Ascending aorta (tissue), 2 donors: ENCODE data around the gene PDX1. TPM values are rescaled to one million over a fixed set of nuclear protein-coding genes. Genes with fewer than 3 reads are reported as not detected.
"Not testable (repeated sequence)": the region's sequence is repeated elsewhere in the genome, so short reads cannot be mapped to it uniquely, and the experiment has no call there.

Experiments used
- DNase-seq, 2 donors: peaks; one replicate each; pipeline ENCODE4 v3.0.0-alpha.2; 2019; ENCODE audit warnings: low spot score in 2 of 2
- H3K27ac ChIP-seq, 2 donors: fragments of 200-600 bp; sonication (generic); one replicate each; pipeline ENCODE4 v1.5.1; 2016 to 2017; ENCODE audit warnings: mild to moderate bottlenecking in 1 of 2
- H3K27me3 ChIP-seq: fragments of 200-600 bp; sonication (generic); one replicate; pipeline ENCODE4 v1.5.1; 2017
- H3K36me3 ChIP-seq, 2 donors: fragments of 200-600 bp; sonication (generic); one replicate each; pipeline ENCODE4 v1.5.1; 2016
- H3K4me1 ChIP-seq, 2 donors: fragments of 200-600 bp; sonication (generic); one replicate each; pipeline ENCODE4 v1.5.1; 2016 to 2017; ENCODE audit warnings: mild to moderate bottlenecking in 1 of 2
- H3K4me3 ChIP-seq, 2 donors: fragments of 200-600 bp; sonication (generic); one replicate each; pipeline ENCODE4 v1.5.1; 2016 to 2017; ENCODE audit warnings: mild to moderate bottlenecking in 1 of 2
- H3K9me3 ChIP-seq, 2 donors: fragments of 200-600 bp; sonication (generic); one replicate each; pipeline ENCODE4 v1.5.1; 2016
- CTCF ChIP-seq, 3 experiments: fragments of 200-600 bp in 2 of 3; fragments of 450-650 bp in 1 of 3; sonication (generic) in 2 of 3; IDR thresholded peaks; one replicate each; pipeline ENCODE4 v1.5.1; 2016 to 2019; ENCODE audit warnings: antibody characterized with exemption in 3 of 3, mild to moderate bottlenecking in 1 of 3, moderate library complexity in 1 of 3
- intact Hi-C: fragments of 100-400 bp; cut with DNase I; formaldehyde crosslinking; loops from one replicate; pipeline ENCODE4 v1.15.1; 2023
- total RNA-seq: library from RNA; depleted of rRNA; stranded (reverse); fragments of >200 nt; gene quantifications from one replicate; pipeline ENCODE4 v1.1.0, GENCODE V29; 2016

Gene PDX1
- total RNA-seq, 1 donor from 2014 or later: not detected

- Histone ChIP-seq H3K27ac (no peak overlapping the region), H3K4me3 (no peak overlapping the region), H3K27me3 (peaks cover 35% of the 10 kb centered on the region), H3K36me3 (no peaks in the 10 kb centered on the region), H3K4me1 (peaks cover 8 to 9% of the 10 kb centered on the region in 2 donors), H3K9me3 (no peaks in the 10 kb centered on the region)
- TF ChIP-seq CTCF (IDR thresholded peaks at IDR 0.05): no peak
- DNase-seq: no peak
- intact Hi-C loops: no loop called here
These were observed 42.5 kb downstream of the PDX1 start for GRCh38 chr13:27962128-27962841.

GRCh38 chr13:27962982-27963381 lies 43.2 kb downstream of the PDX1 start:
- DNase-seq: no peak
- H3K27me3 ChIP-seq: peaks cover 37% of the 10 kb centered on the region
- intact Hi-C loops: no loop called here
- H3K9me3 ChIP-seq: no peaks in the 10 kb centered on the region
- H3K27ac ChIP-seq: no peak overlapping the region
- peaks cover 8 to 9% of the 10 kb centered on the region in 2 donors for H3K4me1 ChIP-seq
- no peak overlapping the region for H3K4me3 ChIP-seq
- no peaks in the 10 kb centered on the region for H3K36me3 ChIP-seq
- no peak for TF ChIP-seq CTCF (IDR thresholded peaks at IDR 0.05)

GRCh38 chr13:27963491-27963890 lies 43.7 kb downstream of the PDX1 start:
- intact Hi-C loops: no loop called here
- peaks cover 12 to 13% of the 10 kb centered on the region in 2 donors for H3K4me1 ChIP-seq
- DNase-seq: no peak
- H3K36me3 ChIP-seq: no peaks in the 10 kb centered on the region
- TF ChIP-seq CTCF (IDR thresholded peaks at IDR 0.05): no peak
- peaks cover 37% of the 10 kb centered on the region for H3K27me3 ChIP-seq
- H3K9me3 ChIP-seq: no peaks in the 10 kb centered on the region
- no peak overlapping the region for H3K4me3 ChIP-seq
- no peak overlapping the region for H3K27ac ChIP-seq

GRCh38 chr13:27964206-27964605 lies 44.4 kb downstream of the PDX1 start:
- Histone ChIP-seq H3K4me1 (peaks cover 12 to 18% of the 10 kb centered on the region in 2 donors), H3K27me3 (peaks cover 31% of the 10 kb centered on the region)
- H3K36me3 ChIP-seq, H3K27ac ChIP-seq, H3K4me3 ChIP-seq, intact Hi-C loops, H3K9me3 ChIP-seq, DNase-seq: not testable (repeated sequence)

GRCh38 chr13:27964741-27965323 lies 45.0 kb downstream of the PDX1 start:
- no peaks in the 10 kb centered on the region for H3K36me3 ChIP-seq
- intact Hi-C loops: no loop called here
- no peak overlapping the region for H3K4me3 ChIP-seq
- H3K27ac ChIP-seq: no peak overlapping the region
- no peaks in the 10 kb centered on the region for H3K9me3 ChIP-seq
- H3K4me1 ChIP-seq: peaks cover 12 to 16% of the 10 kb centered on the region in 2 donors
- DNase-seq: no peak
- H3K27me3 ChIP-seq: peaks cover 33% of the 10 kb centered on the region
- no peak for TF ChIP-seq CTCF (IDR thresholded peaks at IDR 0.05)

- no peak for DNase-seq
- H3K27ac ChIP-seq: no peak overlapping the region
- H3K4me3 ChIP-seq: no peak overlapping the region
- no peak for TF ChIP-seq CTCF (IDR thresholded peaks at IDR 0.05)
- peaks cover 28% of the 10 kb centered on the region for H3K27me3 ChIP-seq
- H3K36me3 ChIP-seq: no peaks in the 10 kb centered on the region
- H3K4me1 ChIP-seq: peaks cover 10 to 16% of the 10 kb centered on the region in 2 donors
- intact Hi-C loops: no loop called here
- no peaks in the 10 kb centered on the region for H3K9me3 ChIP-seq
These were observed 45.5 kb downstream of the PDX1 start for GRCh38 chr13:27965343-27965739.
